ENCODE results near the gene CDCA7L.

GRCh38 chr7:21965291-21965690 lies 19.6 kb upstream of the CDCA7L start:
- no peak for TF ChIP-seq CTCF (IDR thresholded peaks at IDR 0.05; ENCODE audit: insufficient read depth, low read length, poor library complexity, severe bottlenecking)
- TF ChIP-seq EZH2phosphoT487 (conservative IDR thresholded peaks at IDR 0.05; ENCODE audit: low read length), result no peak
